Mammary epithelial cell (primary cell): ENCODE results near the gene CAPG.

ENCODE experiments used
- CTCF ChIP-seq, 2 donors: IDR thresholded peaks in 1 of 2; conservative IDR thresholded peaks in 1 of 2; 2 replicates each; pipeline ENCODE4 v1.5.1; 2011 to 2012; ENCODE audit warnings: inconsistent platforms in 2 of 2, low read length in 2 of 2, mild to moderate bottlenecking in 2 of 2, control low read depth in 1 of 2, low read depth in 1 of 2; ENCODE audit not compliant: insufficient read depth in 1 of 2; ENCODE audit errors: extremely low read depth in 1 of 2
- EZH2 ChIP-seq: IDR thresholded peaks from 2 replicates; pipeline ENCODE4 v1.6.1; 2012; ENCODE audit warnings: low read length, inconsistent platforms, borderline replicate concordance

DNA sequence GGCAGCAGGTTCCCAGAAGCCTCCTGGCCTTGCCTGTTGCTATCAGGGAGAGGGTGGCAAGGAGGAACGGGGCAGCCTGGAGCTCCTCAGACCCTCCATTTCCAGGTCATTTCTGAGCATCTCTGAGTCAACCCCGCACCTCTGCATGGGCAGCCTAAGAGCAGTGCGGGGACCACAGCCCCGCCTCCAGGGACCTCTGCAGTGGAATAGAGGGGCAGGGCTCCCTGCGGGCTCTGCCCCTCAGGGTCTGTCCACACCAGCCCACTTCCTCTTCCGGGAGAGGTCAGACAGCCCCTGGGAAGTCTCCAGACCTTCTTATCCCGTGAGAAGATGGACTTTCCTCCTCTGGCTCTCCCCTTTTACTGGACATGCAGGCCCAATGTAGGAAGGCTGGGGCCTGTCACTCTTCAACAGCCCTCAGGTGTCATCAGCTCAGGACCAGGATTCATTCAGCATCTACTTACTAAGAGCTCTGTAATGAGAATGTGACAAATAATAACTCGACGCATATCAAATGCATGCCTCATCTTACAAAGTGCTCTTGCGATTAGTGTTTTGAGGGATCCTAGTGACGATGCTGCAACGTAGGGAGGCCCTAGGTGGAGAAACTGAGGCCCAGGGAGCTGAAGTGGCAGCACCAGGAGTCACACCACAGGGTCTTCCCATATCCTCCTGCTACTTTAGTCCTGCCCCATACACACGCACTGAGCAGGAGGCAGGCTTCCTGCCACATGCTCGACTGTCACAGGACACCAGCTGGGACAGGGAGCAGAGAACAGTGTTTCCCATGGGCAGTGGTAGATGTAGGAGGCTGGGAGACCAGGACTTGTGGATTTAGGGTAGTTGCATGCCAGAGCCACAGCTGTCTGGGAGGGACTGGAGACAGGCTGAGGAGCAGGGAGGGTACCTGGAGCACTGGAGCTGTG, 36.4 kb upstream of the CAPG start:
- TF ChIP-seq CTCF (conservative IDR thresholded peaks at IDR 0.05 in 1 of 2, IDR thresholded peaks at IDR 0.05 in 1 of 2; ENCODE audit: extremely low read depth in 1 of 2, insufficient read depth in 1 of 2, low read depth in 1 of 2, low read length in 2 of 2) (no peak), EZH2 (no peak)
